HL-60 (cell line): ENCODE measurements around the gene CRABP1.

Experiments used
- DNase-seq, 2 experiments: peaks; one replicate each; pipeline ENCODE4 v3.0.0-alpha.2; 2010 to 2020; ENCODE audit warnings: low read depth in 1 of 2, low spot score in 1 of 2
- H3K27ac ChIP-seq: fragments of 250-450 bp; sonication (Bioruptor Pico); replicated peaks from 2 replicates; pipeline ENCODE4 v1.5.1; 2020; ENCODE audit warnings: mild to moderate bottlenecking, moderate library complexity
- H3K27me3 ChIP-seq: fragments of 250-450 bp; sonication (Bioruptor Pico); 2 replicates; pipeline ENCODE4 v1.5.1; 2021; ENCODE audit warnings: mild to moderate bottlenecking, moderate library complexity; ENCODE audit not compliant: insufficient read depth, poor library complexity, severe bottlenecking
- H3K4me3 ChIP-seq: replicated peaks from 2 replicates; pipeline ENCODE4 v1.5.1; 2011; ENCODE audit warnings: mild to moderate bottlenecking, control low read depth, low read length; ENCODE audit not compliant: insufficient read depth
- CTCF ChIP-seq: IDR thresholded peaks from one replicate; pipeline ENCODE4 v1.5.1; 2011; ENCODE audit warnings: low read length, control low read depth, inconsistent platforms; ENCODE audit not compliant: insufficient read depth
- GABPA ChIP-seq: IDR thresholded peaks from 2 replicates; pipeline ENCODE4 v1.6.1; 2012; ENCODE audit warnings: low read depth
- POLR2AphosphoS5 ChIP-seq: IDR thresholded peaks from 2 replicates; pipeline ENCODE4 v1.6.1; 2012; ENCODE audit warnings: low read depth
- REST ChIP-seq: IDR thresholded peaks from 2 replicates; pipeline ENCODE4 v1.6.1; 2012; ENCODE audit warnings: low read depth; ENCODE audit not compliant: insufficient replicate concordance
- SPI1 ChIP-seq: IDR thresholded peaks from 2 replicates; pipeline ENCODE4 v1.6.1; 2012; ENCODE audit warnings: low read depth, mild to moderate bottlenecking, borderline replicate concordance

The CRABP1 gene

GRCh38 chr15:78345396-78346125, 5.4 kb downstream of the CRABP1 start:
- Histone ChIP-seq H3K27me3 (peaks cover 33% of the 10 kb centered on the region), H3K4me3 (no peak overlapping the region)
- TF ChIP-seq POLR2AphosphoS5 (no peak), SPI1 (no peak), CTCF (no peak), REST (no peak), GABPA (no peak)

GRCh38 chr15:78347586-78348543, 7.7 kb downstream of the CRABP1 start:
- H3K27me3 ChIP-seq: peaks cover 13% of the 10 kb centered on the region
- no peak for DNase-seq
- no peak for TF ChIP-seq REST
- TF ChIP-seq GABPA: no peak
- no peak for TF ChIP-seq POLR2AphosphoS5
- no peak for TF ChIP-seq SPI1
- no peak for TF ChIP-seq CTCF
- H3K4me3 ChIP-seq: no peak overlapping the region
- H3K27ac ChIP-seq: no peak overlapping the region

More at GRCh38 chr15:78345396-78346125, 5.4 kb downstream of the CRABP1 start:
- no peak overlapping the region for H3K27ac ChIP-seq
- DNase-seq: no peak

GRCh38 chr15:78350058-78350457, 9.9 kb downstream of the CRABP1 start:
- TF ChIP-seq CTCF: no peak
- TF ChIP-seq SPI1: no peak
- no peak for TF ChIP-seq GABPA
- no peak for TF ChIP-seq REST
- no peak for TF ChIP-seq POLR2AphosphoS5
- Histone ChIP-seq H3K27ac (no peak overlapping the region), H3K27me3 (peaks cover 4% of the 10 kb centered on the region), H3K4me3 (no peak overlapping the region)
- DNase-seq: no peak
